Mesodermal cell (in vitro differentiated cells): Measurements from ENCODE around the gene C1QA.

Experiments
- H3K27ac ChIP-seq: 2 replicates; pipeline ENCODE4 v1.7.0; 2013; ENCODE audit warnings: mild to moderate bottlenecking, low read depth, low read length, moderate library complexity; ENCODE audit not compliant: severe bottlenecking
- H3K36me3 ChIP-seq: 2 replicates; pipeline ENCODE4 v1.7.1; 2013; ENCODE audit warnings: mild to moderate bottlenecking, low read length, moderate library complexity; ENCODE audit not compliant: control insufficient read depth, insufficient read depth
- H3K4me1 ChIP-seq: one replicate; pipeline ENCODE4 v1.7.1; 2013; ENCODE audit warnings: mild to moderate bottlenecking, low read length; ENCODE audit not compliant: insufficient read depth, control insufficient read depth, poor library complexity, severe bottlenecking
- H3K4me3 ChIP-seq: 2 replicates; pipeline ENCODE4 v1.7.0; 2013; ENCODE audit warnings: low read length, control low read depth, mild to moderate bottlenecking; ENCODE audit not compliant: insufficient read depth, poor library complexity, severe bottlenecking; ENCODE audit errors: extremely low read depth
- H3K9me3 ChIP-seq: 2 replicates; pipeline ENCODE4 v1.7.1; 2013; ENCODE audit warnings: mild to moderate bottlenecking, low read length, moderate library complexity; ENCODE audit not compliant: control insufficient read depth
- WGBS, 2 experiments: methylation state at CpG; one replicate each; pipeline ENCODE4 v1.1.5; 2013; ENCODE audit warnings: missing lambda C conversion rate in 2 of 2; ENCODE audit not compliant: insufficient coverage in 2 of 2; 5-methylcytosine and 5-hydroxymethylcytosine counted together

C1QA gene

GRCh38 chr1:22626237-22627157, 9.9 kb upstream of the C1QA start:
- H3K27ac ChIP-seq: no peak overlapping the region
- no peaks in the 10 kb centered on the region for H3K4me1 ChIP-seq
- no peak overlapping the region for H3K4me3 ChIP-seq
- no peaks in the 10 kb centered on the region for H3K36me3 ChIP-seq
- WGBS, 2 experiments: 21 to 45% methylated on average over 15 to 16 of the region's 20 CpGs
- no peaks in the 10 kb centered on the region for H3K9me3 ChIP-seq

GRCh38 chr1:22627331-22627730, 9.1 kb upstream of the C1QA start:
- Histone ChIP-seq H3K9me3 (no peaks in the 10 kb centered on the region), H3K36me3 (no peaks in the 10 kb centered on the region), H3K4me3 (no peak overlapping the region), H3K4me1 (no peaks in the 10 kb centered on the region), H3K27ac (no peak overlapping the region)
- 80 to 88% methylated on average over 3 of the region's 5 CpGs for WGBS, 2 experiments

- Histone ChIP-seq H3K9me3 (no peaks in the 10 kb centered on the region), H3K36me3 (no peaks in the 10 kb centered on the region), H3K4me3 (no peak overlapping the region), H3K27ac (no peak overlapping the region), H3K4me1 (no peaks in the 10 kb centered on the region)
- 26 to 27% methylated on average over 5 to 6 of the region's 11 CpGs for WGBS, 2 experiments
Observed at GRCh38 chr1:22628698-22629444, 7.6 kb upstream of the C1QA start.

DNA sequence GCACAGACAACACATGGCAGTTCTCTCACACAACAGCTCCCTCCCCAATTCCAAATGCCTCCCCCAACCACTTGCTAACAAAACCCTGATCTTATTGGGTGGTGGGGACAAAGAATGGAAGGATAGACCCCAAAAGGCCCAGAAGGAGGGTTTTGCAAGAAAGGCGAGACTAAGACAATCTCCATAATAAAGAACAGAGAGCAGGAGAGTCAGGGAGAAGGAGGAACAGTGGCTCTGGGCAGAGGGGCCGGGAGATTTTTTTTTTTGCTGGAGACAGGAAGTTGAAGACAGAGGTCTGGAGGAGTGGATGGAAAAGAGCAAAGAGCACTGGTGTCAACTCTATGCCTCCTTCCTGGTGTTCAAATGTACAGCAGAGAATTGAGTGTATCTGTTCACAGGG, 6.5 kb upstream of the C1QA start:
- H3K9me3 ChIP-seq: peaks cover 3% of the 10 kb centered on the region

DNA sequence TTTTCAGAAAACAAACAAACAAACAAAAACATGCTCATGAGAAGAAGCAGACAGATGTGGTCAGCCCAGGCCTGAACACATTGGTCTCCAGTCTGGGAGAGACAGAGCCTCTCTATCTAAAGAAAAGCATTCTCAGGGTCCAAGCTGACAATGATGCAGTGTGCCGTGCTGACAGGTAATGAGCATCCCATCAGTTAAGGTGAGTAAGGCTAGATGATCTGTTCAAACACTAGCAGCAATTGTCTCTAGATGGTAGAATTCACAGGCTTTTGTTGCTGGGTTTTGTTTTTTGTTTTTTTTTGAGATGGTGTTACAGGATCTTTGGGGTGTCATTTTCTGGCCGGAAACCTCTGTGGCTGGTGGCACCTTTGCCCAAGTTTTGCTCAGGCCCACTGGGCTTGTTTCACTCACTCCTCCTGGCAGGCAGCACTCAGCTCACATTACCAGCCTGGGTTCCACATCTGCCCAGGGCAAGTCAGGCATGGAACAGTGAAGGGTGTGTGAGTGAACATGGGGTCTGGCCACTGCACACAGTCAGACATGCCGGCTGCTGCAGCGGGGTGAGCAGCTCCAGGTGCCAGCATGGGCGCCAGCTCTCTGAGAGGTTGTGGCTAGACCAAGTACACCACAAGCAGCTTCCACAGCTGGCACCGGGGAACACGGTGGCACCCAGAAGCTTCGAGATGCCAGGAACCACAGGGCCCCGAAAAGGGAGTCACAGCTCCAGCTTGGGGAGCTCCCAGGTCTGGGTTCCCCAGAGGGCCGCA, 2.5 kb upstream of the C1QA start:
- H3K27ac ChIP-seq: no peak overlapping the region
- H3K4me1 ChIP-seq: no peaks in the 10 kb centered on the region
- no peak overlapping the region for H3K4me3 ChIP-seq
- H3K36me3 ChIP-seq: no peaks in the 10 kb centered on the region
- 94 to 96% methylated on average over 8 to 9 of the region's 10 CpGs for WGBS, 2 experiments
- peaks cover 3% of the 10 kb centered on the region for H3K9me3 ChIP-seq

More for the DNA sequence above, 6.5 kb upstream of the C1QA start:
- Histone ChIP-seq H3K36me3 (no peaks in the 10 kb centered on the region), H3K4me1 (no peaks in the 10 kb centered on the region), H3K27ac (no peak overlapping the region), H3K4me3 (no peak overlapping the region)
- 15 to 36% methylated on average over 1 of the region's 2 CpGs for WGBS, 2 experiments

DNA sequence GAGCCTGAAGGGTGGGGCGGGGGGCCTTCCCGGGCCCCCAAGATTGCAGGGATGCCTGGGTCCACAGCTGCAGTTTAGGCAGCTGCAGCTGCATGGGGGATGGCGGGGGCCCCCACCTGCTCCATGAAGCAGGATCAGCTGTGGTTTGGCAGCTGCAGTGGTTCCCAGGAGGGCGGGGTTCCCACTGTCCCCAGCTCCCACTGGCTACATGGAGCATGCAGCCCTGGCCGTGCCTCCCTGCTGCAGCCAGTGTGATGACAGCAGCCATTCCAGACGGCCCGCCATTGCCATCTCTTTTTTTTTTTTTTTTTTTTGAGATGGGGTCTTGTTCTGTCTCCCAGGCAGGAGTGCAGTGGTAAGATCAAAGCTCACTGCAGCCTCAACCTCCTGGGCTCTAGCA, 992 bp upstream of the C1QA start:
- Histone ChIP-seq H3K4me1 (no peaks in the 10 kb centered on the region), H3K9me3 (peaks cover 3% of the 10 kb centered on the region), H3K4me3 (no peak overlapping the region), H3K27ac (no peak overlapping the region), H3K36me3 (no peaks in the 10 kb centered on the region)
- 72 to 74% methylated on average over 5 of the region's 7 CpGs for WGBS, 2 experiments

- WGBS, 2 experiments: 83 to 93% methylated on average over 6 of the region's 6 CpGs
- H3K4me1 ChIP-seq: no peaks in the 10 kb centered on the region
- peaks cover 3% of the 10 kb centered on the region for H3K9me3 ChIP-seq
- H3K27ac ChIP-seq: no peak overlapping the region
- no peaks in the 10 kb centered on the region for H3K36me3 ChIP-seq
- no peak overlapping the region for H3K4me3 ChIP-seq
Observed at GRCh38 chr1:22636927-22637326, 499 bp downstream of the C1QA start.

DNA sequence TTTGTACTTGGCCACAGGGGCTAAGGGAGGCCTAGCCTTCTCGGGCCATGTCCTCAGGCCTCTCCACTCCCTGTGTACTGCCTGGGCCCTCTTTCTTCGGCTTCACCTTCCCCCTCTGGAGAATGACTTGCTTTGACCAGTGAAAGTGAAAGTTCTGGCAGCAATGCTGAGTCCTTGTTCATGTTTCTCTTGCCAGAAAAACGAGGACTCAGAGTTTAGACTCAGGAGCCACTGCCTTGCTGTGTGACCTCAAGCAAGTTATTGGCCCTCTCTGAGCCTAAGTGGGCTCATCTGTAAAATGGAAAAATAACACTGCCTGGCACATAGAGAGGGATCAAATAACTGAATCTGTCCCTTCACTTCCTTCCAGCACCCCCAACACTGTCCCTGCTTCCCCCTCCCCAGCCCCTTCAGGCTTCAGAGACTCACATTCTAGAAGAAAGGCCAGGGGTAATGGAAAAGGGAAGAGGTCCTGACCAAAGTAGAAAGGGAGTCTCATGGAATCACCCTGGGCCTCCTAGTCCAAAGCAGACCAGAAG, 1.5 kb downstream of the C1QA start:
- Histone ChIP-seq H3K36me3 (no peaks in the 10 kb centered on the region), H3K4me1 (no peaks in the 10 kb centered on the region), H3K9me3 (peaks cover 3% of the 10 kb centered on the region), H3K27ac (no peak overlapping the region), H3K4me3 (no peak overlapping the region)
- 92 to 97% methylated on average over 3 of the region's 3 CpGs for WGBS, 2 experiments

GRCh38 chr1:22638476-22639234, 2.2 kb downstream of the C1QA start:
- Histone ChIP-seq H3K9me3 (peaks cover 3% of the 10 kb centered on the region), H3K36me3 (no peaks in the 10 kb centered on the region), H3K4me3 (no peak overlapping the region), H3K4me1 (no peaks in the 10 kb centered on the region), H3K27ac (no peak overlapping the region)
- 89 to 94% methylated on average over 16 to 23 of the region's 23 CpGs for WGBS, 2 experiments

DNA sequence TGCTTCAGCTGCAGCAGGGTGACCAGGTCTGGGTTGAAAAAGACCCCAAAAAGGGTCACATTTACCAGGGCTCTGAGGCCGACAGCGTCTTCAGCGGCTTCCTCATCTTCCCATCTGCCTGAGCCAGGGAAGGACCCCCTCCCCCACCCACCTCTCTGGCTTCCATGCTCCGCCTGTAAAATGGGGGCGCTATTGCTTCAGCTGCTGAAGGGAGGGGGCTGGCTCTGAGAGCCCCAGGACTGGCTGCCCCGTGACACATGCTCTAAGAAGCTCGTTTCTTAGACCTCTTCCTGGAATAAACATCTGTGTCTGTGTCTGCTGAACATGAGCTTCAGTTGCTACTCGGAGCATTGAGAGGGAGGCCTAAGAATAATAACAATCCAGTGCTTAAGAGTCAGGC, 2.9 kb downstream of the C1QA start:
- H3K27ac ChIP-seq: no peak overlapping the region

More for the DNA sequence above, 2.9 kb downstream of the C1QA start:
- H3K4me3 ChIP-seq: no peak overlapping the region
- peaks cover 3% of the 10 kb centered on the region for H3K9me3 ChIP-seq
- no peaks in the 10 kb centered on the region for H3K4me1 ChIP-seq
- no peaks in the 10 kb centered on the region for H3K36me3 ChIP-seq
- 34 to 39% methylated on average over 5 to 7 of the region's 8 CpGs for WGBS, 2 experiments
